GM12878 (cell line): Measurements from ENCODE around the gene ACSF3. TPM values are rescaled to one million over a fixed set of nuclear protein-coding genes. Genes with fewer than 3 reads are reported as not detected.

Experiments
- ATAC-seq: fragments of 200-7000 bp; cut with Tn5 transposase; 3 replicates; pipeline ENCODE4 v1.9.1; 2020; ENCODE audit warnings: mild to moderate bottlenecking, moderate library complexity
- BruUV-seq: library from RNA; stranded (reverse); fragments of 400-500 nt; replicated peaks from 2 replicates; lab custom pipeline; 2021; lab: Mats Ljungman, UMichigan
- CTCF ChIA-PET: fragments of 300-600 bp; sonication (Branson Sonifier 250); formaldehyde crosslinking; extraction: SDS; loops from one replicate; lab custom pipeline; 2021; ENCODE audit warnings: inconsistent platforms; lab: Yijun Ruan, JAX
- POLR2A ChIA-PET: fragments of 350-600 bp; formaldehyde crosslinking; extraction: SDS; loops from one replicate; lab custom pipeline; 2021; ENCODE audit warnings: inconsistent platforms; lab: Charles Lee
- RAD21 ChIA-PET: fragments of 300-600 bp; sonication (Branson Sonifier 250); formaldehyde crosslinking; loops from one replicate; lab custom pipeline; 2023; ENCODE audit warnings: antibody characterized with exemption; ENCODE audit not compliant: unreplicated experiment; lab: Charles Lee
- SMC1A ChIA-PET: fragments of 300-600 bp; sonication (Branson Sonifier 250); formaldehyde crosslinking; loops from one replicate; lab custom pipeline; 2023; ENCODE audit not compliant: unreplicated experiment, uncharacterized antibody; lab: Charles Lee
- DNase-seq: peaks from one replicate; pipeline ENCODE4 v3.0.0-alpha.2; 2011; ENCODE audit warnings: low read depth, low spot score
- FAIRE-seq: peaks from 3 replicates; lab custom pipeline; 2011; peaks lifted over from hg19 to GRCh38; lab: Jason Lieb, UNC
- H2AFZ ChIP-seq: 2 replicates; pipeline ENCODE4 v1.6.0; 2011; ENCODE audit warnings: low read depth, low read length, control low read depth; ENCODE audit not compliant: control insufficient read depth
- H3K27ac ChIP-seq: 2 replicates; pipeline ENCODE4 v1.5.1; 2011; ENCODE audit warnings: control low read depth; ENCODE audit not compliant: control insufficient read depth, insufficient read depth
- H3K27me3 ChIP-seq, 2 experiments: replicated peaks in 1 of 2; 2 replicates each; pipeline versions ENCODE4 v1.6.0 to v1.6.1; 2011; ENCODE audit warnings: low read length in 1 of 2; ENCODE audit not compliant: control insufficient read depth in 2 of 2, insufficient read depth in 2 of 2
- H3K36me3 ChIP-seq, 2 experiments: 2 replicates each; pipeline ENCODE4 v1.5.1; 2011; ENCODE audit warnings: low read length in 1 of 2; ENCODE audit not compliant: control insufficient read depth in 2 of 2, insufficient read depth in 2 of 2
- H3K4me1 ChIP-seq: 2 replicates; pipeline ENCODE4 v1.6.1; 2011; ENCODE audit warnings: mild to moderate bottlenecking, low read length, moderate library complexity, mixed read lengths; ENCODE audit not compliant: control insufficient read depth, insufficient read depth
- H3K4me2 ChIP-seq: 2 replicates; pipeline ENCODE4 v1.6.0; 2011; ENCODE audit warnings: control low read depth; ENCODE audit not compliant: control insufficient read depth, insufficient read depth
- H3K4me3 ChIP-seq: fragments of 200-600 bp; sonication (generic); 2 replicates; pipeline ENCODE4 v1.5.1; 2016
- H3K79me2 ChIP-seq: 2 replicates; pipeline ENCODE4 v1.6.0; 2011; ENCODE audit warnings: low read length; ENCODE audit not compliant: control insufficient read depth, insufficient read depth
- H3K9ac ChIP-seq: 2 replicates; pipeline ENCODE4 v1.8.0; 2011; ENCODE audit warnings: low read length, control low read depth, mixed read lengths; ENCODE audit not compliant: control insufficient read depth, insufficient read depth
- H3K9me3 ChIP-seq: replicated peaks from 3 replicates; pipeline ENCODE4 v1.5.1; 2011; ENCODE audit warnings: mild to moderate bottlenecking, low read length; ENCODE audit not compliant: control insufficient read depth, insufficient read depth
- H4K20me1 ChIP-seq: 2 replicates; pipeline ENCODE4 v1.6.0; 2011; ENCODE audit not compliant: control insufficient read depth, insufficient read depth
- ASH2L ChIP-seq: fragments of 300-600, 200-600 bp; sonication (generic); IDR thresholded peaks from 2 replicates; pipeline ENCODE4 v1.6.1; 2017; ENCODE audit warnings: low read depth, mild to moderate bottlenecking, borderline replicate concordance
- BCL3 ChIP-seq: IDR thresholded peaks from 2 replicates; pipeline ENCODE4 v1.6.1; 2011; ENCODE audit warnings: borderline replicate concordance, low read depth, mild to moderate bottlenecking, moderate library complexity, low read length; ENCODE audit not compliant: insufficient read depth, poor library complexity, severe bottlenecking
- BRCA1 ChIP-seq: IDR thresholded peaks from 2 replicates; pipeline ENCODE4 v1.6.1; 2011; ENCODE audit warnings: low read depth, low read length, improper control_type of control experiment
- CEBPZ ChIP-seq: fragments of 150-350 bp; IDR thresholded peaks from 2 replicates; pipeline ENCODE4 v1.6.1; 2016; ENCODE audit warnings: low read depth, low read length
- FOXK2 ChIP-seq: fragments of 450-650 bp; IDR thresholded peaks from 2 replicates; pipeline ENCODE4 v1.6.1; 2017; ENCODE audit warnings: mild to moderate bottlenecking, moderate library complexity
- NFYB ChIP-seq: IDR thresholded peaks from 2 replicates; pipeline ENCODE4 v1.6.1; 2011; ENCODE audit warnings: low read depth, mild to moderate bottlenecking, low read length, improper control_type of control experiment, moderate library complexity; ENCODE audit not compliant: insufficient read depth
- NR2F1 ChIP-seq: fragments of 450-650 bp; conservative IDR thresholded peaks from 2 replicates; pipeline ENCODE4 v1.6.1; 2017; ENCODE audit warnings: mild to moderate bottlenecking
- NRF1 ChIP-seq: conservative IDR thresholded peaks from 2 replicates; pipeline ENCODE4 v1.6.1; 2011; ENCODE audit warnings: mild to moderate bottlenecking, low read depth, low read length, improper control_type of control experiment
- RCOR1 ChIP-seq: conservative IDR thresholded peaks from 2 replicates; pipeline ENCODE4 v1.6.1; 2012; ENCODE audit warnings: low read depth, low read length, improper control_type of control experiment
- TCF3 ChIP-seq: IDR thresholded peaks from 2 replicates; pipeline ENCODE4 v1.6.1; 2012; ENCODE audit warnings: low read depth, mild to moderate bottlenecking, low read length, borderline replicate concordance; ENCODE audit not compliant: insufficient read depth
- WGBS: methylation state at CpG from one replicate; pipeline ENCODE4 v1.1.6; 2016; ENCODE audit warnings: low lambda C conversion rate; ENCODE audit not compliant: insufficient replicate concordance, insufficient coverage; ENCODE audit errors: missing lambda C conversion rate; 5-methylcytosine and 5-hydroxymethylcytosine counted together
- in situ Hi-C: fragments of 300-500 bp; cut with MboI; formaldehyde crosslinking; loops from 9 replicates; pipeline ENCODE4 v1.14.3; 2018; ENCODE audit warnings: mixed read lengths
- intact Hi-C: fragments of 100-400 bp; cut with micrococcal nuclease; formaldehyde crosslinking; loops from one replicate; pipeline ENCODE4 v1.14.2; 2022; ENCODE audit not compliant: unreplicated experiment
- polyA plus RNA-seq, 11 experiments: library from polyadenylated mRNA; depleted of rRNA in 4 of 11; unstranded in 6 of 11; stranded (reverse) in 5 of 11; fragments of >200 nt; fragmentation: Nextera tagmentation in 4 of 11; fragmentation: Illumina TruSeq in 1 of 11; extraction: Ambion mirVana in 4 of 11; extraction: Trizol in 1 of 11; gene quantifications; 1 replicate in 1 of 11; 2 replicates in 10 of 11; pipeline versions ENCODE4 v1.2.1 to v1.2.3, GENCODE V29; 2011 to 2016; ENCODE audit warnings: inconsistent platforms in 2 of 11, missing spikeins in 2 of 11, low read depth in 1 of 11
- total RNA-seq, 4 experiments: library from RNA; depleted of rRNA in 3 of 4; stranded (reverse); fragments of >200 nt in 3 of 4; fragmentation: Illumina TruSeq in 1 of 4; extraction: Trizol in 1 of 4; gene quantifications; 2 replicates each; pipeline versions ENCODE4 v1.2.1 to v1.2.3, GENCODE V29; 2013 to 2021
- TF ChIP-seq, protein P1 (sequence below): fragments of 450-650 bp; IDR thresholded peaks from 2 replicates; pipeline ENCODE4 v1.6.1; 2017; ENCODE audit warnings: borderline replicate concordance
- TF ChIP-seq, protein P2 (sequence below): IDR thresholded peaks from 2 replicates; pipeline ENCODE4 v1.6.1; 2011; ENCODE audit warnings: low read depth, low read length, improper control_type of control experiment, borderline replicate concordance

Gene ACSF3
- total and polyA plus RNA-seq, 10 of the 15 experiments (the other 5 are each of a cell fraction or from before 2014, with no cell fraction given), result 1.0 to 44.4 (median 25.8) TPM

DNA sequence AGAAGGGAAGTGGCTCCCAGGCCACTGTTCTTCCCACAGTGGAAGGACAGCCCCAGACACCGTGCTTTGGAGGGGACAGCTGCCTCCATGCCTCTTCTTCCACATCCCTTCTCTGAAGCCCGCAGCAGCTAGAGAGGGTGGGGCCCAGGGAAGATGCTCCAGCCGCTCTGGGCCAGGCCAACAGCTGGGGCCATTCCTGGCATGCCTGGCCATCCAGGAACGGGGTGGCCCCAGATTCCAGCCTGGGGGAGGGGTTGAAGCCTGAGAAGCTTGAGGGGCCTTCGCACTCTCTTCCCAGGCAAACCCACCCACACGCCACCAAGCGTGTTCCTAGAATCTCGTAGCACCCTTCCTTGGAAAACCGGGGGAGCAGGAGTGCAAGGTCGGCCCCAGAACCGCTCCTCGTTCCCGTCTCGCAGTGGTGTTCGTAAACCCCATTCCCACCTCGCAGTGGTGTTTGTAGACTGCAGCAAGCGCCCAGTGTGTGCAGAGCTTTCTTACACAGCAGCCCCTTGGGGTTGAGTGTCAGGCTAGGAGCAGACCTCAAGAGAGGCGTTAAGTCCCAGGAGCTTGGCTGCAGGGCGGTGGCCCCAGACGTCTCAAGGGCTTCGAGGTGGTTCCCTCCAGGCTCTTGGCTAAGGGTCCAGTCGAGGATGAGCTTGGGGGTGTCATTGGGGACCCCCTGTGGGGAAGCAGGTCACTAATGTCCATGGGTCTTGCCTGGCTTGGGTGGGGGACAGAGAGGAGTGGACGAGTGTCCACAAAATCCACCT lies 80.6 kb downstream of the ACSF3 start:
- no peak overlapping the region for H3K27ac ChIP-seq
- H3K36me3 ChIP-seq, result no peaks in the 10 kb centered on the region
- H3K4me2 ChIP-seq, result no peak overlapping the region
- in situ Hi-C loops, result no loop called here
- ChIA-PET RAD21 (interaction anchor here (0.8 to 1.5 kb wide), 2 partner anchors 18 to 233 kb away, joined by 3 to 4 read pairs; no protein-coding TSS in a partner anchor), CTCF (no interaction called here)
- ATAC-seq (no peak), DNase-seq (no peak)
- no peaks in the 10 kb centered on the region for H3K79me2 ChIP-seq
- TF ChIP-seq FOXK2, result no peak
- no peak for TF ChIP-seq BRCA1
- TF ChIP-seq CEBPZ, result no peak
- no peak for TF ChIP-seq NFYB
- no peak for TF ChIP-seq NR2F1
- TF ChIP-seq, protein P1, sequence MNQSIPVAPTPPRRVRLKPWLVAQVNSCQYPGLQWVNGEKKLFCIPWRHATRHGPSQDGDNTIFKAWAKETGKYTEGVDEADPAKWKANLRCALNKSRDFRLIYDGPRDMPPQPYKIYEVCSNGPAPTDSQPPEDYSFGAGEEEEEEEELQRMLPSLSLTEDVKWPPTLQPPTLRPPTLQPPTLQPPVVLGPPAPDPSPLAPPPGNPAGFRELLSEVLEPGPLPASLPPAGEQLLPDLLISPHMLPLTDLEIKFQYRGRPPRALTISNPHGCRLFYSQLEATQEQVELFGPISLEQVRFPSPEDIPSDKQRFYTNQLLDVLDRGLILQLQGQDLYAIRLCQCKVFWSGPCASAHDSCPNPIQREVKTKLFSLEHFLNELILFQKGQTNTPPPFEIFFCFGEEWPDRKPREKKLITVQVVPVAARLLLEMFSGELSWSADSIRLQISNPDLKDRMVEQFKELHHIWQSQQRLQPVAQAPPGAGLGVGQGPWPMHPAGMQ, result no peak
- no peak for TF ChIP-seq RCOR1
- TF ChIP-seq, protein P2, sequence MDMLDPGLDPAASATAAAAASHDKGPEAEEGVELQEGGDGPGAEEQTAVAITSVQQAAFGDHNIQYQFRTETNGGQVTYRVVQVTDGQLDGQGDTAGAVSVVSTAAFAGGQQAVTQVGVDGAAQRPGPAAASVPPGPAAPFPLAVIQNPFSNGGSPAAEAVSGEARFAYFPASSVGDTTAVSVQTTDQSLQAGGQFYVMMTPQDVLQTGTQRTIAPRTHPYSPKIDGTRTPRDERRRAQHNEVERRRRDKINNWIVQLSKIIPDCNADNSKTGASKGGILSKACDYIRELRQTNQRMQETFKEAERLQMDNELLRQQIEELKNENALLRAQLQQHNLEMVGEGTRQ, result no peak
- TF ChIP-seq ASH2L, result no peak
- TF ChIP-seq NRF1, result no peak
- no peak for TF ChIP-seq TCF3
- TF ChIP-seq BCL3, result no peak
- TF ChIP-seq, all 136 proteins: peak for 0
- no TSS peak for BruUV-seq
- ChIA-PET POLR2A (no interaction called here), SMC1A (no interaction called here)
- FAIRE-seq, result no peak
- Histone ChIP-seq H3K27me3 (peaks cover 0 to 8% of the 10 kb centered on the region in 2 experiments; a peak in 2 of 4 replicates), H4K20me1 (no peaks in the 10 kb centered on the region; the same call in 1 of the 2 replicates), H3K9me3 (no peaks in the 10 kb centered on the region), H2AFZ (no peak overlapping the region), H3K4me3 (no peak overlapping the region), H3K4me1 (peaks cover 2% of the 10 kb centered on the region), H3K9ac (no peak overlapping the region)
- WGBS, result 35% methylated on average over 23 of the region's 23 CpGs
- intact Hi-C loops, result no loop called here
